Astrocyte (in vitro differentiated cells and primary cell): ENCODE results near the gene DNMBP. TPM values are rescaled to one million over a fixed set of nuclear protein-coding genes. Genes with fewer than 3 reads are reported as not detected.
A peak's percentile ranks its signal among the peaks of the same experiment; 100 is the strongest.

Experiments used
- DNase-seq: peaks from one replicate; pipeline ENCODE4 v3.0.0-alpha.2; 2010; ENCODE audit warnings: low read depth
- FAIRE-seq: peaks from 2 replicates; lab custom pipeline; 2011; peaks lifted over from hg19 to GRCh38; lab: Jason Lieb, UNC
- H2AFZ ChIP-seq: 2 replicates; pipeline ENCODE4 v1.6.0; 2012; ENCODE audit warnings: low read depth, low read length, inconsistent platforms
- H3K27ac ChIP-seq: 2 replicates; pipeline ENCODE4 v1.5.1; 2011; ENCODE audit warnings: low read depth, low read length, inconsistent platforms
- H3K27me3 ChIP-seq: 2 replicates; pipeline ENCODE4 v1.6.0; 2011; ENCODE audit warnings: low read length, inconsistent platforms; ENCODE audit not compliant: insufficient read depth
- H3K36me3 ChIP-seq: 2 replicates; pipeline ENCODE4 v1.5.1; 2011; ENCODE audit warnings: low read length, inconsistent platforms; ENCODE audit not compliant: insufficient read depth
- H3K4me1 ChIP-seq: 2 replicates; pipeline ENCODE4 v1.5.1; 2011; ENCODE audit warnings: low read length, inconsistent platforms; ENCODE audit not compliant: insufficient read depth
- H3K4me2 ChIP-seq: 2 replicates; pipeline ENCODE4 v1.6.0; 2012; ENCODE audit warnings: low read length, inconsistent platforms
- H3K4me3 ChIP-seq: 2 replicates; pipeline ENCODE4 v1.5.1; 2011; ENCODE audit warnings: low read depth, mild to moderate bottlenecking, low read length, inconsistent platforms; ENCODE audit not compliant: insufficient read depth
- H3K79me2 ChIP-seq: 2 replicates; pipeline ENCODE4 v1.6.0; 2012; ENCODE audit warnings: mild to moderate bottlenecking, low read length, inconsistent platforms; ENCODE audit not compliant: insufficient read depth
- H3K9ac ChIP-seq: 2 replicates; pipeline ENCODE4 v1.6.0; 2012; ENCODE audit warnings: mild to moderate bottlenecking, low read length, inconsistent platforms
- H3K9me3 ChIP-seq: 2 replicates; pipeline ENCODE4 v1.5.1; 2012; ENCODE audit warnings: low read depth, mild to moderate bottlenecking, low read length, inconsistent platforms; ENCODE audit not compliant: insufficient read depth
- H4K20me1 ChIP-seq: 2 replicates; pipeline ENCODE4 v1.6.0; 2012; ENCODE audit warnings: low read length, inconsistent platforms; ENCODE audit not compliant: insufficient read depth
- H3K27ac Mint-ChIP-seq: one replicate; pipeline ENCODE4 v1.8.0; 2021; ENCODE audit warnings: mild to moderate bottlenecking, mixed read lengths; ENCODE audit not compliant: unreplicated experiment
- H3K27me3 Mint-ChIP-seq: one replicate; pipeline ENCODE4 v1.8.0; 2021; ENCODE audit warnings: low read depth, mixed read lengths; ENCODE audit not compliant: unreplicated experiment
- H3K36me3 Mint-ChIP-seq: one replicate; pipeline ENCODE4 v1.8.0; 2021; ENCODE audit warnings: low read depth, mixed read lengths; ENCODE audit not compliant: unreplicated experiment
- H3K4me1 Mint-ChIP-seq: one replicate; pipeline ENCODE4 v1.8.0; 2021; ENCODE audit warnings: low read depth, mixed read lengths; ENCODE audit not compliant: unreplicated experiment
- H3K4me3 Mint-ChIP-seq: one replicate; pipeline ENCODE4 v1.8.0; 2021; ENCODE audit warnings: mild to moderate bottlenecking, moderate library complexity, mixed read lengths; ENCODE audit not compliant: unreplicated experiment
- H3K9me3 Mint-ChIP-seq: one replicate; pipeline ENCODE4 v1.8.0; 2021; ENCODE audit warnings: mild to moderate bottlenecking, mixed read lengths; ENCODE audit not compliant: unreplicated experiment
- CTCF ChIP-seq: IDR thresholded peaks from 2 replicates; pipeline ENCODE4 v1.5.1; 2011; ENCODE audit warnings: low read depth, mild to moderate bottlenecking, inconsistent platforms, low read length, moderate library complexity; ENCODE audit not compliant: insufficient read depth
- EZH2 ChIP-seq: IDR thresholded peaks from 2 replicates; pipeline ENCODE4 v1.6.1; 2012; ENCODE audit warnings: mild to moderate bottlenecking, low read length, inconsistent platforms; ENCODE audit not compliant: insufficient read depth
- total RNA-seq: library from RNA; stranded (reverse); gene quantifications from 2 replicates; pipeline ENCODE4 v1.2.1, GENCODE V29; 2021

The DNMBP gene
- total RNA-seq, 1 donor from 2014 or later: 24.8 TPM

- H3K27me3 ChIP-seq: no peaks in the 10 kb centered on the region
- peak overlapping the region; percentile 56 for H3K4me2 ChIP-seq
- Mint-ChIP-seq H3K4me3 (peak overlapping the region; percentile 1), H3K4me1 (peaks cover 48% of the 10 kb centered on the region), H3K9me3 (no peaks in the 10 kb centered on the region), H3K36me3 (peaks cover 3% of the 10 kb centered on the region), H3K27ac (peak overlapping the region; percentile 63), H3K27me3 (no peaks in the 10 kb centered on the region)
- TF ChIP-seq CTCF (no peak), EZH2 (no peak)
- no peaks in the 10 kb centered on the region for H3K9me3 ChIP-seq
- H3K36me3 ChIP-seq: peaks cover 5% of the 10 kb centered on the region
- peak overlapping the region; percentile 7 for H3K27ac ChIP-seq
- no peak overlapping the region for H2AFZ ChIP-seq
- H4K20me1 ChIP-seq: peaks cover 26% of the 10 kb centered on the region
- no peak overlapping the region for H3K4me3 ChIP-seq
- peaks cover 67% of the 10 kb centered on the region for H3K79me2 ChIP-seq
- DNase-seq (peak; percentile 81), FAIRE-seq (no peak)
- H3K9ac ChIP-seq: peak overlapping the region; percentile 20
- H3K4me1 ChIP-seq: peaks cover 38% of the 10 kb centered on the region
Measured at GRCh38 chr10:99930731-99931550, 78.8 kb downstream of the DNMBP start.

- H3K27ac Mint-ChIP-seq: no peak overlapping the region
- FAIRE-seq: no peak
- H3K27me3 ChIP-seq: no peaks in the 10 kb centered on the region
- H3K27ac ChIP-seq: no peak overlapping the region
- H3K9me3 Mint-ChIP-seq: no peaks in the 10 kb centered on the region
- TF ChIP-seq EZH2: no peak
- no peak for TF ChIP-seq CTCF
- peaks cover 38% of the 10 kb centered on the region for H3K4me1 ChIP-seq
- H3K36me3 Mint-ChIP-seq: peaks cover 4% of the 10 kb centered on the region
- H4K20me1 ChIP-seq: peaks cover 40% of the 10 kb centered on the region
- no peak for DNase-seq
- H3K4me2 ChIP-seq: no peak overlapping the region
- H3K27me3 Mint-ChIP-seq: no peaks in the 10 kb centered on the region
- peaks cover 5% of the 10 kb centered on the region for H3K36me3 ChIP-seq
- H3K79me2 ChIP-seq: peaks cover 79% of the 10 kb centered on the region
- no peak overlapping the region for H2AFZ ChIP-seq
- H3K9me3 ChIP-seq: no peaks in the 10 kb centered on the region
- H3K4me3 ChIP-seq: no peak overlapping the region
- H3K4me1 Mint-ChIP-seq: peaks cover 53% of the 10 kb centered on the region
- peak overlapping the region; percentile 35 for H3K4me3 Mint-ChIP-seq
- H3K9ac ChIP-seq: no peak overlapping the region
Measured at GRCh38 chr10:99929360-99929759, 80.4 kb downstream of the DNMBP start.

- no peak overlapping the region for H3K4me3 Mint-ChIP-seq
- Histone ChIP-seq H3K79me2 (peaks cover 93% of the 10 kb centered on the region), H3K36me3 (peaks cover 5% of the 10 kb centered on the region), H3K27me3 (no peaks in the 10 kb centered on the region), H4K20me1 (peaks cover 47% of the 10 kb centered on the region), H3K4me1 (peaks cover 38% of the 10 kb centered on the region), H3K4me3 (no peak overlapping the region), H2AFZ (no peak overlapping the region), H3K4me2 (peak overlapping the region; percentile 66), H3K9me3 (no peaks in the 10 kb centered on the region), H3K9ac (peak overlapping the region; percentile 1), H3K27ac (no peak overlapping the region)
- peaks cover 9% of the 10 kb centered on the region for H3K36me3 Mint-ChIP-seq
- H3K9me3 Mint-ChIP-seq: peaks cover 3% of the 10 kb centered on the region
- TF ChIP-seq CTCF: no peak
- TF ChIP-seq EZH2: no peak
- FAIRE-seq (no peak), DNase-seq (no peak)
- no peaks in the 10 kb centered on the region for H3K27me3 Mint-ChIP-seq
- H3K4me1 Mint-ChIP-seq: peaks cover 50% of the 10 kb centered on the region
- H3K27ac Mint-ChIP-seq: no peak overlapping the region
Measured at GRCh38 chr10:99927721-99928280, 81.9 kb downstream of the DNMBP start.
